GM23338 (cell line): ENCODE measurements around the gene PDE4D. TPM values are rescaled to one million over a fixed set of nuclear protein-coding genes. Genes with fewer than 3 reads are reported as not detected.

Source experiments
- ATAC-seq: fragments of 200-7000 bp; cut with Tn5 transposase; 3 replicates; pipeline ENCODE4 v1.9.1; 2020
- DNase-seq: peaks from one replicate; pipeline ENCODE4 v3.0.0-alpha.2; 2015; ENCODE audit warnings: low spot score
- H2AFZ ChIP-seq: fragments of 200-600 bp; sonication (generic); 2 replicates; pipeline ENCODE4 v1.8.0; 2016; ENCODE audit warnings: antibody characterized with exemption, mild to moderate bottlenecking, moderate library complexity
- H3F3A ChIP-seq: fragments of 200-600 bp; sonication (generic); replicated peaks from 2 replicates; pipeline ENCODE4 v1.8.0; 2017; ENCODE audit warnings: antibody characterized with exemption, mixed run types, low read depth
- H3K27ac ChIP-seq: fragments of 200-600 bp; sonication (generic); 2 replicates; pipeline ENCODE4 v1.6.1; 2016; ENCODE audit warnings: low read depth
- H3K27me3 ChIP-seq: fragments of 200-600 bp; sonication (generic); 2 replicates; pipeline ENCODE4 v1.8.0; 2016; ENCODE audit warnings: mild to moderate bottlenecking, mixed run types, moderate library complexity; ENCODE audit not compliant: insufficient read depth
- H3K36me3 ChIP-seq: fragments of 200-600 bp; sonication (generic); 2 replicates; pipeline ENCODE4 v1.8.0; 2016; ENCODE audit warnings: mild to moderate bottlenecking; ENCODE audit not compliant: insufficient read depth
- H3K4me1 ChIP-seq: fragments of 200-600 bp; sonication (generic); 2 replicates; pipeline ENCODE4 v1.8.0; 2016; ENCODE audit warnings: mild to moderate bottlenecking, moderate library complexity; ENCODE audit not compliant: insufficient read depth
- H3K4me2 ChIP-seq: fragments of 200-600 bp; sonication (generic); 2 replicates; pipeline ENCODE4 v1.7.1; 2017; ENCODE audit warnings: mixed run types
- H3K4me3 ChIP-seq: fragments of 200-600 bp; sonication (generic); 2 replicates; pipeline ENCODE4 v1.6.1; 2016; ENCODE audit warnings: mixed run types
- H3K79me2 ChIP-seq: fragments of 200-600 bp; sonication (generic); replicated peaks from 2 replicates; pipeline ENCODE4 v1.8.0; 2017; ENCODE audit warnings: mild to moderate bottlenecking; ENCODE audit not compliant: insufficient read depth
- H3K9me2 ChIP-seq: fragments of 200-600 bp; sonication (generic); 2 replicates; pipeline ENCODE4 v1.8.0; 2017; ENCODE audit not compliant: insufficient read depth
- H4K20me1 ChIP-seq: fragments of 200-600 bp; sonication (generic); replicated peaks from 2 replicates; pipeline ENCODE4 v1.8.0; 2017; ENCODE audit warnings: mild to moderate bottlenecking; ENCODE audit not compliant: insufficient read depth
- H3K27ac Mint-ChIP-seq: 2 replicates; pipeline ENCODE4 v1.8.0; 2020; ENCODE audit warnings: inconsistent platforms, mild to moderate bottlenecking, moderate library complexity, mixed read lengths
- H3K27me3 Mint-ChIP-seq: 3 replicates; pipeline ENCODE4 v1.8.0; 2022; ENCODE audit warnings: low read depth, mild to moderate bottlenecking, moderate library complexity, mixed read lengths, inconsistent platforms; ENCODE audit not compliant: insufficient read depth, poor library complexity
- H3K36me3 Mint-ChIP-seq: 3 replicates; pipeline ENCODE4 v1.8.0; 2021; ENCODE audit warnings: low read depth, mild to moderate bottlenecking, inconsistent platforms, moderate library complexity, mixed read lengths
- H3K4me1 Mint-ChIP-seq: 3 replicates; pipeline ENCODE4 v1.8.0; 2020; ENCODE audit warnings: mild to moderate bottlenecking, inconsistent platforms, mixed read lengths
- H3K4me3 Mint-ChIP-seq: 3 replicates; pipeline ENCODE4 v1.8.0; 2021; ENCODE audit warnings: moderate library complexity, mild to moderate bottlenecking, inconsistent platforms, mixed read lengths
- H3K9me3 Mint-ChIP-seq: 3 replicates; pipeline ENCODE4 v1.8.0; 2020; ENCODE audit warnings: moderate library complexity, mild to moderate bottlenecking, inconsistent platforms, mixed read lengths
- CREB1 ChIP-seq: fragments of 250-450 bp; sonication (Bioruptor Pico); IDR thresholded peaks from 2 replicates; pipeline ENCODE4 v1.5.0; 2020; ENCODE audit warnings: low read depth, mild to moderate bottlenecking, moderate library complexity
- EZH2 ChIP-seq: fragments of 200-600 bp; sonication (generic); IDR thresholded peaks from one replicate; pipeline ENCODE4 v1.8.0; 2017; ENCODE audit warnings: antibody characterized with exemption, mild to moderate bottlenecking, low read depth; ENCODE audit not compliant: unreplicated experiment
- EZH2phosphoT487 ChIP-seq: fragments of 200-600 bp; sonication (generic); IDR thresholded peaks from one replicate; pipeline ENCODE4 v1.8.1; 2018; ENCODE audit warnings: antibody characterized with exemption; ENCODE audit not compliant: unreplicated experiment
- JUNB ChIP-seq: IDR thresholded peaks from one replicate; pipeline ENCODE4 v1.6.1; 2016; ENCODE audit warnings: antibody characterized with exemption; ENCODE audit not compliant: unreplicated experiment
- NANOG ChIP-seq: IDR thresholded peaks from 2 replicates; pipeline ENCODE4 v1.6.1; 2016; ENCODE audit warnings: antibody characterized with exemption, borderline replicate concordance
- POLR2AphosphoS5 ChIP-seq: IDR thresholded peaks from 2 replicates; pipeline ENCODE4 v1.6.1; 2016; ENCODE audit warnings: antibody characterized with exemption, low read depth
- STAT1 ChIP-seq: IDR thresholded peaks from one replicate; pipeline ENCODE4 v1.6.1; 2016; ENCODE audit warnings: antibody characterized with exemption; ENCODE audit not compliant: unreplicated experiment
- ZNF114 ChIP-seq: fragments of 250-450 bp; sonication (Bioruptor Pico); IDR thresholded peaks from 2 replicates; pipeline ENCODE4 v1.5.0; 2020; ENCODE audit warnings: mild to moderate bottlenecking, moderate library complexity
- ZNF331 ChIP-seq: fragments of 250-450 bp; sonication (Bioruptor Pico); IDR thresholded peaks from 2 replicates; pipeline ENCODE4 v1.5.0; 2020; ENCODE audit warnings: low read depth, mild to moderate bottlenecking, moderate library complexity
- polyA plus RNA-seq: library from polyadenylated mRNA; unstranded; fragments of >200 nt; fragmentation: Nextera tagmentation; extraction: Ambion mirVana; gene quantifications from 2 replicates; pipeline ENCODE4 v1.2.1, GENCODE V29; 2016
- total RNA-seq: library from RNA; depleted of rRNA; stranded (reverse); fragments of >200 nt; shearing (Covaris generic); gene quantifications from 2 replicates; pipeline ENCODE4 v1.2.3, GENCODE V29; 2014
- TF ChIP-seq, protein P1 (sequence below), 2 experiments: fragments of 200-600 bp in 1 of 2; sonication (generic) in 1 of 2; conservative IDR thresholded peaks; 2 replicates each; pipeline versions ENCODE4 v1.5.1 to v1.6.1; 2016 to 2017; ENCODE audit warnings: antibody characterized with exemption in 2 of 2, low read depth in 2 of 2, mild to moderate bottlenecking in 2 of 2, moderate library complexity in 1 of 2
- TF ChIP-seq, protein P2 (sequence below): IDR thresholded peaks from 2 replicates; pipeline ENCODE4 v1.6.1; 2016; ENCODE audit warnings: antibody characterized with exemption
- TF ChIP-seq, protein P3 (sequence below): fragments of 250-450 bp; sonication (Bioruptor Pico); IDR thresholded peaks from 2 replicates; pipeline ENCODE4 v1.5.0; 2020; ENCODE audit warnings: mild to moderate bottlenecking, moderate library complexity

Gene PDE4D
- total and polyA plus RNA-seq, 2 experiments from 2014 or later = 2.1 to 4.7 TPM

DNA sequence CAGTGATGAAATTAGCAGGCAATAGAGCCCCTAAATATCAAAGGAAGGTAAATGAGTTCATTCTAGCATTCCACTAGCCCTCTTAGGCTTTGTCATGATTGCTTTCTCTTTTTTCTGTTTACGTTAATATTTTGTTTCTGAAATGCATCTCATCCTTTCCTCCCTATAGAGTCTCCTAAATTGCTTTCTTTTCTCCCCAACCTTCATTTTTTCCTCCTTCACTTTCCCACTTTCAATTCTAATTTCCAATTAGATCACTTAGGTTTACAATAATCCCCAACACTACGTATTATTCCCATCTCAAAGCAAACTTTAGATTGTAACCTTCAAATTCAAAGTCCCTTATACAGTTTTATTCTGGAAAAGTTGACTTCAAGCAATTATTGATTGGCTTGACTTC lies 751.4 kb downstream of the PDE4D start (continued):
- TF ChIP-seq, protein P1, sequence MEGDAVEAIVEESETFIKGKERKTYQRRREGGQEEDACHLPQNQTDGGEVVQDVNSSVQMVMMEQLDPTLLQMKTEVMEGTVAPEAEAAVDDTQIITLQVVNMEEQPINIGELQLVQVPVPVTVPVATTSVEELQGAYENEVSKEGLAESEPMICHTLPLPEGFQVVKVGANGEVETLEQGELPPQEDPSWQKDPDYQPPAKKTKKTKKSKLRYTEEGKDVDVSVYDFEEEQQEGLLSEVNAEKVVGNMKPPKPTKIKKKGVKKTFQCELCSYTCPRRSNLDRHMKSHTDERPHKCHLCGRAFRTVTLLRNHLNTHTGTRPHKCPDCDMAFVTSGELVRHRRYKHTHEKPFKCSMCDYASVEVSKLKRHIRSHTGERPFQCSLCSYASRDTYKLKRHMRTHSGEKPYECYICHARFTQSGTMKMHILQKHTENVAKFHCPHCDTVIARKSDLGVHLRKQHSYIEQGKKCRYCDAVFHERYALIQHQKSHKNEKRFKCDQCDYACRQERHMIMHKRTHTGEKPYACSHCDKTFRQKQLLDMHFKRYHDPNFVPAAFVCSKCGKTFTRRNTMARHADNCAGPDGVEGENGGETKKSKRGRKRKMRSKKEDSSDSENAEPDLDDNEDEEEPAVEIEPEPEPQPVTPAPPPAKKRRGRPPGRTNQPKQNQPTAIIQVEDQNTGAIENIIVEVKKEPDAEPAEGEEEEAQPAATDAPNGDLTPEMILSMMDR (conservative IDR thresholded peaks at IDR 0.05; ENCODE audit: low read depth in 2 of 2) = no peak
- TF ChIP-seq, protein P2, sequence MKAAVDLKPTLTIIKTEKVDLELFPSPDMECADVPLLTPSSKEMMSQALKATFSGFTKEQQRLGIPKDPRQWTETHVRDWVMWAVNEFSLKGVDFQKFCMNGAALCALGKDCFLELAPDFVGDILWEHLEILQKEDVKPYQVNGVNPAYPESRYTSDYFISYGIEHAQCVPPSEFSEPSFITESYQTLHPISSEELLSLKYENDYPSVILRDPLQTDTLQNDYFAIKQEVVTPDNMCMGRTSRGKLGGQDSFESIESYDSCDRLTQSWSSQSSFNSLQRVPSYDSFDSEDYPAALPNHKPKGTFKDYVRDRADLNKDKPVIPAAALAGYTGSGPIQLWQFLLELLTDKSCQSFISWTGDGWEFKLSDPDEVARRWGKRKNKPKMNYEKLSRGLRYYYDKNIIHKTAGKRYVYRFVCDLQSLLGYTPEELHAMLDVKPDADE = no peak

DNA sequence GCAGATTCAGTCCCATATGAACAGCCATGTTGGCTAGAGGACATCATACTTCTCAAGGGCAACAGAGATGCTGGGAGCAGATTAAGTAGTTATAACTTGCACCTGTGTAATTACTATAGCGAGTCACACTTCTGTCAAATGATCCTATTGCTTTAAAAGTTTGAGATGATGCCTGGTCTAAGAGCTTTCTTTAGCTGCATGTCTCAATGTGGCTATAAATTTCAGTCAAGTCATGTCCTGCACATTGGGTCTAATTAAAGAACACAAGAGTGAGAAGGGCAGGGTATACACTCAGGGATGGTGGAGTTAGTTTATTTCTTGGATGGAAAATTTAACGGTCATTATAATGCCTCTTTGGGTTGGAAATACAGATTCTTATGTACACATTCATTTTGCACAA lies 753.4 kb downstream of the PDE4D start:
- Mint-ChIP-seq H3K27me3 (peaks cover 5% of the 10 kb centered on the region), H3K4me1 (no peaks in the 10 kb centered on the region), H3K4me3 (no peak overlapping the region), H3K27ac (no peak overlapping the region), H3K36me3 (no peaks in the 10 kb centered on the region), H3K9me3 (no peaks in the 10 kb centered on the region)
- H3K9me2 ChIP-seq = no peaks in the 10 kb centered on the region; the same call in 1 of the 2 replicates
- H3K36me3 ChIP-seq = no peaks in the 10 kb centered on the region
- no peaks in the 10 kb centered on the region for H3K4me1 ChIP-seq
- H3K27ac ChIP-seq = no peak overlapping the region
- H3K27me3 ChIP-seq = no peaks in the 10 kb centered on the region
- no peaks in the 10 kb centered on the region for H3F3A ChIP-seq
- H3K4me2 ChIP-seq = no peak overlapping the region
- ATAC-seq = no peak
- H3K4me3 ChIP-seq = no peak overlapping the region
- H2AFZ ChIP-seq = no peak overlapping the region
- H3K79me2 ChIP-seq = no peaks in the 10 kb centered on the region
- DNase-seq = no peak
- H4K20me1 ChIP-seq = no peaks in the 10 kb centered on the region
- TF ChIP-seq, protein P3, sequence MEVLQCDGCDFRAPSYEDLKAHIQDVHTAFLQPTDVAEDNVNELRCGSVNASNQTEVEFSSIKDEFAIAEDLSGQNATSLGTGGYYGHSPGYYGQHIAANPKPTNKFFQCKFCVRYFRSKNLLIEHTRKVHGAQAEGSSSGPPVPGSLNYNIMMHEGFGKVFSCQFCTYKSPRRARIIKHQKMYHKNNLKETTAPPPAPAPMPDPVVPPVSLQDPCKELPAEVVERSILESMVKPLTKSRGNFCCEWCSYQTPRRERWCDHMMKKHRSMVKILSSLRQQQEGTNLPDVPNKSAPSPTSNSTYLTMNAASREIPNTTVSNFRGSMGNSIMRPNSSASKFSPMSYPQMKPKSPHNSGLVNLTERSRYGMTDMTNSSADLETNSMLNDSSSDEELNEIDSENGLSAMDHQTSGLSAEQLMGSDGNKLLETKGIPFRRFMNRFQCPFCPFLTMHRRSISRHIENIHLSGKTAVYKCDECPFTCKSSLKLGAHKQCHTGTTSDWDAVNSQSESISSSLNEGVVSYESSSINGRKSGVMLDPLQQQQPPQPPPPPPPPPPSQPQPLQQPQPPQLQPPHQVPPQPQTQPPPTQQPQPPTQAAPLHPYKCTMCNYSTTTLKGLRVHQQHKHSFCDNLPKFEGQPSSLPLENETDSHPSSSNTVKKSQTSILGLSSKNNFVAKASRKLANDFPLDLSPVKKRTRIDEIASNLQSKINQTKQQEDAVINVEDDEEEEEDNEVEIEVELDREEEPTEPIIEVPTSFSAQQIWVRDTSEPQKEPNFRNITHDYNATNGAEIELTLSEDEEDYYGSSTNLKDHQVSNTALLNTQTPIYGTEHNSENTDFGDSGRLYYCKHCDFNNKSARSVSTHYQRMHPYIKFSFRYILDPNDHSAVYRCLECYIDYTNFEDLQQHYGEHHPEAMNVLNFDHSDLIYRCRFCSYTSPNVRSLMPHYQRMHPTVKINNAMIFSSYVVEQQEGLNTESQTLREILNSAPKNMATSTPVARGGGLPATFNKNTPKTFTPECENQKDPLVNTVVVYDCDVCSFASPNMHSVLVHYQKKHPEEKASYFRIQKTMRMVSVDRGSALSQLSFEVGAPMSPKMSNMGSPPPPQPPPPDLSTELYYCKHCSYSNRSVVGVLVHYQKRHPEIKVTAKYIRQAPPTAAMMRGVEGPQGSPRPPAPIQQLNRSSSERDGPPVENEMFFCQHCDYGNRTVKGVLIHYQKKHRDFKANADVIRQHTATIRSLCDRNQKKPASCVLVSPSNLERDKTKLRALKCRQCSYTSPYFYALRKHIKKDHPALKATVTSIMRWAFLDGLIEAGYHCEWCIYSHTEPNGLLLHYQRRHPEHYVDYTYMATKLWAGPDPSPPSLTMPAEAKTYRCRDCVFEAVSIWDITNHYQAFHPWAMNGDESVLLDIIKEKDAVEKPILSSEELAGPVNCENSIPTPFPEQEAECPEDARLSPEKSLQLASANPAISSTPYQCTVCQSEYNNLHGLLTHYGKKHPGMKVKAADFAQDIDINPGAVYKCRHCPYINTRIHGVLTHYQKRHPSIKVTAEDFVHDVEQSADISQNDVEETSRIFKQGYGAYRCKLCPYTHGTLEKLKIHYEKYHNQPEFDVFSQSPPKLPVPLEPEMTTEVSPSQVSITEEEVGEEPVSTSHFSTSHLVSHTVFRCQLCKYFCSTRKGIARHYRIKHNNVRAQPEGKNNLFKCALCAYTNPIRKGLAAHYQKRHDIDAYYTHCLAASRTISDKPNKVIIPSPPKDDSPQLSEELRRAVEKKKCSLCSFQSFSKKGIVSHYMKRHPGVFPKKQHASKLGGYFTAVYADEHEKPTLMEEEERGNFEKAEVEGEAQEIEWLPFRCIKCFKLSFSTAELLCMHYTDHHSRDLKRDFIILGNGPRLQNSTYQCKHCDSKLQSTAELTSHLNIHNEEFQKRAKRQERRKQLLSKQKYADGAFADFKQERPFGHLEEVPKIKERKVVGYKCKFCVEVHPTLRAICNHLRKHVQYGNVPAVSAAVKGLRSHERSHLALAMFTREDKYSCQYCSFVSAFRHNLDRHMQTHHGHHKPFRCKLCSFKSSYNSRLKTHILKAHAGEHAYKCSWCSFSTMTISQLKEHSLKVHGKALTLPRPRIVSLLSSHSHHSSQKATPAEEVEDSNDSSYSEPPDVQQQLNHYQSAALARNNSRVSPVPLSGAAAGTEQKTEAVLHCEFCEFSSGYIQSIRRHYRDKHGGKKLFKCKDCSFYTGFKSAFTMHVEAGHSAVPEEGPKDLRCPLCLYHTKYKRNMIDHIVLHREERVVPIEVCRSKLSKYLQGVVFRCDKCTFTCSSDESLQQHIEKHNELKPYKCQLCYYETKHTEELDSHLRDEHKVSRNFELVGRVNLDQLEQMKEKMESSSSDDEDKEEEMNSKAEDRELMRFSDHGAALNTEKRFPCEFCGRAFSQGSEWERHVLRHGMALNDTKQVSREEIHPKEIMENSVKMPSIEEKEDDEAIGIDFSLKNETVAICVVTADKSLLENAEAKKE (CRISPR knock-in tag) = no peak
- TF ChIP-seq JUNB = no peak
- no peak for TF ChIP-seq POLR2AphosphoS5
- TF ChIP-seq, protein P1 (conservative IDR thresholded peaks at IDR 0.05; ENCODE audit: low read depth in 2 of 2) = no peak
- no peak for TF ChIP-seq STAT1
- no peak for TF ChIP-seq ZNF331 (CRISPR knock-in tag)
- no peak for TF ChIP-seq EZH2
- no peak for TF ChIP-seq EZH2phosphoT487
- no peak for TF ChIP-seq ZNF114 (CRISPR knock-in tag)
- TF ChIP-seq NANOG = no peak
- TF ChIP-seq CREB1 (CRISPR knock-in tag) = no peak
